Liver (tissue), 3 donors: Measurements from ENCODE around the gene CMTM8.

Experiments
- REST ChIP-seq: IDR thresholded peaks from 2 replicates; pipeline ENCODE4 v1.6.1; 2016; ENCODE audit warnings: antibody characterized with exemption, mild to moderate bottlenecking
- SP1 ChIP-seq: IDR thresholded peaks from 2 replicates; pipeline ENCODE4 v1.6.1; 2018; ENCODE audit warnings: antibody characterized with exemption, mild to moderate bottlenecking
- YY1 ChIP-seq: IDR thresholded peaks from 2 replicates; pipeline ENCODE4 v1.6.1; 2016; ENCODE audit warnings: antibody characterized with exemption, mild to moderate bottlenecking
- TF ChIP-seq, protein P1 (sequence below): fragments of 150-350 bp; IDR thresholded peaks from 2 replicates; pipeline ENCODE4 v1.5.1; 2017; ENCODE audit warnings: improper control_type of control experiment, low read depth, low read length; ENCODE audit not compliant: missing input control
- donor health status: healthy.
- donor health status: healthy.

DNA sequence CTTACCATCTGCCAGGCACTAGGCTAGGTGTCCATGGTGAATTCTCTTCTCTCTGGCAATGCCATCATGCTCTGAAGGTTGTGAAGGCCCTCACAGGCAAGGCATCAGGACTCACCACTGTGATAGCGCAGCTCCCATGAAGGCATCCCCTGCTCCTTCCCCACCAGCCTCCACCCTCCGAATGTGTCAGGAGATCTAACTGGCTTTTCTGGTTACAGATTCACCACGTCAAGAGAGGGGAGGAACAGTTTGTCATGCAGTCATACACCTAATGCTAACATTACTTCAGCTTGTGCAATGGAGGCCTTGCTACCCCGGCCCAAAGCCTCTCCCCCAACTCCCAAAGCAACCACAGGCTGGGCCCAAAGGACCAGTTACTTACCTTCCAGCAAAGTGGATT lies 8.9 kb upstream of the CMTM8 start:
- TF ChIP-seq, protein P1, sequence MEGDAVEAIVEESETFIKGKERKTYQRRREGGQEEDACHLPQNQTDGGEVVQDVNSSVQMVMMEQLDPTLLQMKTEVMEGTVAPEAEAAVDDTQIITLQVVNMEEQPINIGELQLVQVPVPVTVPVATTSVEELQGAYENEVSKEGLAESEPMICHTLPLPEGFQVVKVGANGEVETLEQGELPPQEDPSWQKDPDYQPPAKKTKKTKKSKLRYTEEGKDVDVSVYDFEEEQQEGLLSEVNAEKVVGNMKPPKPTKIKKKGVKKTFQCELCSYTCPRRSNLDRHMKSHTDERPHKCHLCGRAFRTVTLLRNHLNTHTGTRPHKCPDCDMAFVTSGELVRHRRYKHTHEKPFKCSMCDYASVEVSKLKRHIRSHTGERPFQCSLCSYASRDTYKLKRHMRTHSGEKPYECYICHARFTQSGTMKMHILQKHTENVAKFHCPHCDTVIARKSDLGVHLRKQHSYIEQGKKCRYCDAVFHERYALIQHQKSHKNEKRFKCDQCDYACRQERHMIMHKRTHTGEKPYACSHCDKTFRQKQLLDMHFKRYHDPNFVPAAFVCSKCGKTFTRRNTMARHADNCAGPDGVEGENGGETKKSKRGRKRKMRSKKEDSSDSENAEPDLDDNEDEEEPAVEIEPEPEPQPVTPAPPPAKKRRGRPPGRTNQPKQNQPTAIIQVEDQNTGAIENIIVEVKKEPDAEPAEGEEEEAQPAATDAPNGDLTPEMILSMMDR, result no peak
- TF ChIP-seq REST (no peak), SP1 (no peak), YY1 (no peak)
